ENCODE results near the gene HDDC3. TPM values are rescaled to one million over a fixed set of nuclear protein-coding genes. Genes with fewer than 3 reads are reported as not detected.

Gene HDDC3
- total and polyA plus RNA-seq, 9 of the 15 experiments (the other 6 are each of a cell fraction or from before 2014, with no cell fraction given): 14.9 to 55.8 (median 36.9) TPM

GRCh38 chr15:90979582-90979981, 47.2 kb upstream of the HDDC3 start (continued):
- TF ChIP-seq HIVEP1 (CRISPR knock-in tag; IDR thresholded peaks at IDR 0.05): no peak
- TF ChIP-seq ZNF140 (CRISPR knock-in tag; IDR thresholded peaks at IDR 0.05): no peak
- no peak for TF ChIP-seq CLOCK (CRISPR knock-in tag; IDR thresholded peaks at IDR 0.05; ENCODE audit: borderline replicate concordance)
- TF ChIP-seq SREBF1 (IDR thresholded peaks at IDR 0.05; ENCODE audit: borderline replicate concordance, low read depth, low read length): no peak
- no peak for TF ChIP-seq L3MBTL2 (IDR thresholded peaks at IDR 0.05)
- TF ChIP-seq SRSF7 (optimal IDR thresholded peaks at IDR 0.05; ENCODE audit: low read depth, low read length): no peak
- TF ChIP-seq NUFIP1 (IDR thresholded peaks at IDR 0.05; ENCODE audit: partially characterized antibody): no peak
- TF ChIP-seq, protein P1, sequence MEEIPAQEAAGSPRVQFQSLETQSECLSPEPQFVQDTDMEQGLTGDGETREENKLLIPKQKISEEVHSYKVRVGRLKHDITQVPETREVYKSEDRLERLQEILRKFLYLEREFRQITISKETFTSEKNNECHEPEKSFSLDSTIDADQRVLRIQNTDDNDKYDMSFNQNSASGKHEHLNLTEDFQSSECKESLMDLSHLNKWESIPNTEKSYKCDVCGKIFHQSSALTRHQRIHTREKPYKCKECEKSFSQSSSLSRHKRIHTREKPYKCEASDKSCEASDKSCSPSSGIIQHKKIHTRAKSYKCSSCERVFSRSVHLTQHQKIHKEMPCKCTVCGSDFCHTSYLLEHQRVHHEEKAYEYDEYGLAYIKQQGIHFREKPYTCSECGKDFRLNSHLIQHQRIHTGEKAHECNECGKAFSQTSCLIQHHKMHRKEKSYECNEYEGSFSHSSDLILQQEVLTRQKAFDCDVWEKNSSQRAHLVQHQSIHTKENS (CRISPR knock-in tag; IDR thresholded peaks at IDR 0.05): no peak
- no peak for TF ChIP-seq GABPB1 (CRISPR knock-in tag; IDR thresholded peaks at IDR 0.05)
- TF ChIP-seq MAZ (CRISPR knock-in tag; conservative IDR thresholded peaks at IDR 0.05 in 1 of 2, IDR thresholded peaks at IDR 0.05 in 1 of 2): no peak
- no peak for TF ChIP-seq ARID4B (CRISPR knock-in tag; IDR thresholded peaks at IDR 0.05)
- peak; percentile 91 for TF ChIP-seq MAFG (tag; conservative IDR thresholded peaks at IDR 0.05)
- no peak for TF ChIP-seq U2AF1 (optimal IDR thresholded peaks at IDR 0.05; ENCODE audit: low read depth, low read length)
- no peak for TF ChIP-seq PHF21A (IDR thresholded peaks at IDR 0.05; ENCODE audit: borderline replicate concordance, low read depth)
- TF ChIP-seq YBX1 (IDR thresholded peaks at IDR 0.05): no peak
- TF ChIP-seq ZBTB8A (IDR thresholded peaks at IDR 0.05; ENCODE audit: partially characterized antibody): no peak
- TF ChIP-seq NFE2 (IDR thresholded peaks at IDR 0.05; ENCODE audit: low read depth): peak; percentile 83
- TF ChIP-seq ZNF785 (CRISPR knock-in tag; IDR thresholded peaks at IDR 0.05): no peak
- TF ChIP-seq GABPB2 (CRISPR knock-in tag; conservative IDR thresholded peaks at IDR 0.05): no peak
- TF ChIP-seq TEAD1 (CRISPR knock-in tag; IDR thresholded peaks at IDR 0.05): no peak
- no peak for TF ChIP-seq EGR1 (conservative IDR thresholded peaks at IDR 0.05)
- TF ChIP-seq MCM5 (IDR thresholded peaks at IDR 0.05; ENCODE audit: low read depth): no peak
- TF ChIP-seq GTF2A2 (tag; IDR thresholded peaks at IDR 0.05): no peak
- TF ChIP-seq EHMT2 (IDR thresholded peaks at IDR 0.05): no peak
